Body of pancreas (tissue), 4 donors: Measurements from ENCODE around the gene GPR161.

Experiments
- POLR2A ChIP-seq, 3 donors: fragments of 450-650 bp; IDR thresholded peaks; one replicate each; pipeline ENCODE4 v1.6.1; 2016; ENCODE audit warnings: antibody characterized with exemption in 3 of 3, mild to moderate bottlenecking in 2 of 3
- TF ChIP-seq, protein P1 (sequence below), 7 experiments: fragments of 450-650 bp in 4 of 7; fragments of 200-600 bp in 3 of 7; sonication (generic) in 3 of 7; IDR thresholded peaks; one replicate each; pipeline ENCODE4 v1.5.1; 2016 to 2019; ENCODE audit warnings: antibody characterized with exemption in 7 of 7

DNA sequence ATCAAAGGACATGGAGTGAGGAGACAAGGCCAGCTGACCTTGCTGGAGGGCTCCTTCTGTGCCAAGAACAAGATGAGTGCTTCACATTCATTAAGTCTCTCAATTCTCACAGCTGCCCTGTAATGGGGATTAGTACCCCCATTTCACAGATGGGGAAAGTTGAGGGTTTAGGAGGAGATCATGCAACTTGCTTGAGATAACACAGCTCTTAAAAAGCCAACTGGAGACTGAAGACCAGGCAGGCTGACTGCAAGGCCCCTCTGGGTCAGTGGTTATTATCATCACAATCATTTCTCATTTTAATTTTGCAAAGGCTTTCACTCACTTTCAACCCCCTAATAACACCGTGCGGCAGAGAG is 46.8 kb downstream of the GPR161 start:
- TF ChIP-seq, protein P1, sequence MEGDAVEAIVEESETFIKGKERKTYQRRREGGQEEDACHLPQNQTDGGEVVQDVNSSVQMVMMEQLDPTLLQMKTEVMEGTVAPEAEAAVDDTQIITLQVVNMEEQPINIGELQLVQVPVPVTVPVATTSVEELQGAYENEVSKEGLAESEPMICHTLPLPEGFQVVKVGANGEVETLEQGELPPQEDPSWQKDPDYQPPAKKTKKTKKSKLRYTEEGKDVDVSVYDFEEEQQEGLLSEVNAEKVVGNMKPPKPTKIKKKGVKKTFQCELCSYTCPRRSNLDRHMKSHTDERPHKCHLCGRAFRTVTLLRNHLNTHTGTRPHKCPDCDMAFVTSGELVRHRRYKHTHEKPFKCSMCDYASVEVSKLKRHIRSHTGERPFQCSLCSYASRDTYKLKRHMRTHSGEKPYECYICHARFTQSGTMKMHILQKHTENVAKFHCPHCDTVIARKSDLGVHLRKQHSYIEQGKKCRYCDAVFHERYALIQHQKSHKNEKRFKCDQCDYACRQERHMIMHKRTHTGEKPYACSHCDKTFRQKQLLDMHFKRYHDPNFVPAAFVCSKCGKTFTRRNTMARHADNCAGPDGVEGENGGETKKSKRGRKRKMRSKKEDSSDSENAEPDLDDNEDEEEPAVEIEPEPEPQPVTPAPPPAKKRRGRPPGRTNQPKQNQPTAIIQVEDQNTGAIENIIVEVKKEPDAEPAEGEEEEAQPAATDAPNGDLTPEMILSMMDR (IDR thresholded peaks at IDR 0.05), result no peak
- no peak for TF ChIP-seq POLR2A (IDR thresholded peaks at IDR 0.05)
